GM10266 (cell line): ENCODE measurements around the gene NME7.
A peak's percentile ranks its signal among the peaks of the same experiment; 100 is the strongest.

Experiments used
- DNase-seq: peaks from one replicate; pipeline ENCODE4 v3.0.0; 2012; ENCODE audit errors: extremely low spot score
- CTCF ChIP-seq: IDR thresholded peaks from 2 replicates; pipeline ENCODE4 v1.5.1; 2012; ENCODE audit warnings: mild to moderate bottlenecking, low read depth; ENCODE audit not compliant: control insufficient read depth, insufficient read depth; ENCODE audit errors: missing control alignments

The NME7 gene

GRCh38 chr1:169312084-169312954 is 55.3 kb downstream of the NME7 start:
- no peak for TF ChIP-seq CTCF
- no peak for DNase-seq

DNA sequence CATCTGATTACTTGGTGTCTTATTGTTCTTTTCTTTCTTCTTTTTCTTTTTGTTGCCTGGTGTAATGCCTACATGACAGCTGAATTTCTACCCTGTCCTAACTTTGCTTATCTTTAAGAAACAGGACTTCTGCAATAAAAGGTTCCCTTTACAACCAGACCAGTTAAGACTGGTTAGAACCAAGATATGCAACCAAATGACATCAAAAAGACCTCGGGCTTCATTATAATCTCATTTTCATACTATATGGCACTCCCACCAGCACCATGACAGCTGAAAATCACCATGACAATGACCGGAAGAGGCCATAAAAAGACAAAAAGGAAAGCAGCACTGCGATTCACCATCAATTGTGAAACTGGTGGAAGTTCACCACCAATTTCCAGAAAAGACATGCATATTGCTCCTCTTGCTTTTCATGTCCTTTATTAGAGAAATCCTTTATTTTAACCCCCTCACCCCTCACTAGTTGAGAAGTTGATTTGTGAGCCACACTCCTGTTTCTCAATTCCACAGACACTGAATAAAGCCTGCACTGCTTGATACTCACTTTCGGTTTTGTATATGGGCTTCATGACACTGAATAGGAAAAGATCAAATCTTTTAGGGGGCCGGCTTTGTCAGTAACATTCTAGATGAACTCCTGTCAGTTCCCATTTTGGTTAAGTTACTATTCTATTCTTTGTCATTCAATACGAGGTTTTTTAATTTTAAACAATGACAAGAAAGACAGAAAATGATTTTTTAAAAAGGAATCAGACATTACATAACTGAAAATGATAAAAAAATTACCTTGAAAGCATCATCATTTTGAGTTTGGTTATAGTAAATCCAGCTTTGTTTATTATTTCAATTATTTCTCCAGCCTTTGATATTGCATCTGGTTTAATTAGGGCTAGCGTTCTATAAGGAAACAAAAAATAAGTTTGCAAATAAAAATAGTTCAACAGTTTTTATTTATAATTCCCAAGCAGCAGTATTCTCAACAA is 58.1 kb downstream of the NME7 start:
- no peak for TF ChIP-seq CTCF
- DNase-seq, result peak; percentile 20

GRCh38 chr1:169308313-169309039 is 59.1 kb downstream of the NME7 start:
- no peak for TF ChIP-seq CTCF

GRCh38 chr1:169307176-169307575 is 60.4 kb downstream of the NME7 start:
- no peak for TF ChIP-seq CTCF
- no peak for DNase-seq

More at GRCh38 chr1:169308313-169309039, 59.1 kb downstream of the NME7 start:
- no peak for DNase-seq

- no peak for TF ChIP-seq CTCF
- DNase-seq, result no peak
These were observed 61.6 kb downstream of the NME7 start for GRCh38 chr1:169305948-169306347.

DNA sequence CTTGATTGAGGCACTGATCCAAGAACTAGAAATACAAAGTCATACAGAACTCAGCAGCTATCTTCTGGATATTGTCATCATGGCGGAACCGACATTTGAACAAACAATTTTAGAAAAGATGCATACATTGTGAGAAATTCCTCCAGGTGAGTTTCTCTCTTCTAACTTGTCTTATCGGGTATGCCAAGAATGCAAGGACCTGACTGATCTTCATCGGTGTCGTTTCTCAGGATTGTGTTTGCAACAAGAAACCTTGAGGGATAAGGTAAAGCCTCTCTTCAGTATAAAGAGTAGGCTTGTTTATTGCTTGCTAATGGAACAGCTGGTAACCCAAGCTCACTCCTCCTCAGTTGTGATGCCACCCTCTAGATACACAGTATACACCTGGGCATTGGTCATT is 62.2 kb downstream of the NME7 start:
- TF ChIP-seq CTCF, result no peak
- no peak for DNase-seq
